GM18505 (cell line): ENCODE measurements around the gene RP2.

Experiments
- ATAC-seq: cut with Tn5 transposase; IDR thresholded peaks from one replicate; pipeline ENCODE4 v1.9.1; 2021; ENCODE audit not compliant: unreplicated experiment
- POLR2A ChIP-seq: IDR thresholded peaks from 4 replicates; pipeline ENCODE4 v1.6.1; 2011; ENCODE audit warnings: borderline replicate concordance; ENCODE audit not compliant: insufficient read depth, insufficient read length; ENCODE audit errors: extremely low read depth

Gene RP2

DNA sequence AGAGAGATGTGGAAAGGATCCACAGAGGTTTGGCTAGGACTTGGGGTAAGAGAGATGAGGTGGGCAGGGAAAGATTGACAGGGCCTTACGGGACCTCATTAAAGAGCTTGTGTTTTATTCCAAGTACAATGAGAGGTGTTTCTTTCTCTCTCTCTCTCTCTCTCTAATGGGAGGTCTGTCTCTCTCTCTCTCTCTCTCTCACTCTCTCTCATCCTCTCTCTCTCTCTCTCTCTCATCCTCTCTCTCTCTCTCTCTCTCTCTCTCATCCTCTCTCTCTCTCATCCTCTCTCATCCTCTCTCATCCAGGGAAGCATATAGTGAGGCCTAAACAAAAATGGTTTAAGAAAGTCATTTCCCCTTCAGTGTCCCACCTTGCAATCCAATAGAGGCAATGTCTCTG is 80.8 kb downstream of the RP2 start:
- no peak for TF ChIP-seq POLR2A
- no peak for ATAC-seq

DNA sequence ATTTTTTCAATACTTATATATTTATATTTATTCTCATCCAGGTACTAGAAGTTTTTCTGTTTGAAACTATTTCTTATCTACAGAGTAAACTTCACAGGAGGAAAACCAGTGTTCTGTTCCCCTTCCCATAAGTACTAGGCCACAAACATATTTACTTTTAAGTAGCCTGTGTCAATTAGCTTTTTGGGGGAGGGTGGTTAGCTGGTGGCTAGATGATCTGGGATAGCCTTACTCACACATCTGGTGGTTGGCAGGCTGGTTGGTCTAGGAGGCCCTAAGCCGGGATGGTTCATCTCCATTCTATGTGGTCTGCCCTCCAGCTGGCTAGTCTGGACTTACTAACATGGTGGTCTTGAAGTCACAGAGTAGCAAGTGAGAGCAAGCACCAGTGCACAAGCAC is 81.6 kb downstream of the RP2 start:
- TF ChIP-seq POLR2A: no peak

DNA sequence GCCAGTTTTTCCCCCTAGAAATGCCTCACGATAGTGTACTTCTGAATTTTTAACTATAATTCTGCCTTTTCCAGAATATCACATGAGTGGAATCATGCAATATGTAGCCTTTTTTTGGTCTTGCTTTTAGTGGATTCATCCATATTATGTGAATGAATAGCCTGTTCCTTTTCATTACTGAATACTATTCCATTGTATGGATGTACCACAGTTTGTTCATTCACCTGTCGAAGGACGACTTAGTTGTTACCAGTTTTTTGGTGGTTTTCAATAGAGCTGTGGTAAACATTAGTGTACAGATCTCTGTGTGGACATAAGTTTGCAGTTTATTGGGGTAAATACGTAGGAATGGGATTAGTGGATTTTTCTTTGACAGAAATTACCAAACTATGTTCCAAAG is 83.4 kb downstream of the RP2 start:
- no peak for TF ChIP-seq POLR2A
- no peak for ATAC-seq

More for the DNA sequence above, 81.6 kb downstream of the RP2 start:
- no peak for ATAC-seq

DNA sequence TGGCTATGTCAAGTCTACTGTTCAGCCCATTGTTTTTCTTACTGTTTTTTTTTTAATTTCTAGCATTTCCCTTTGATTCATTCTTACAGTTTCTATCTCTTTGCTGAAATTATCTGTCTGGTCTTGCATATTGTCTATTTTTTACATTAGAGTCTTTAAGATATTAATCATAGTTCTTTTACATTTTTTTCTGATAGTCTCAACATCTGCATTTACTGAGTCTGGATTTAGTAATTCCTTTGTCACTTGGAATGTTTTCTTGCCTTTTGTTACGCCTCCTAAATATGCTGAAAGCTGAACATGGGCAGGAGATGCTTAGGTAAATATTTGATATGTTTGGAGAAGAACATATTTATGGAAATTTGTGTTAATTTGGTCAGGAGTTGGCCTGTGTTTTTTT is 85.8 kb downstream of the RP2 start:
- TF ChIP-seq POLR2A: no peak
- no peak for ATAC-seq

DNA sequence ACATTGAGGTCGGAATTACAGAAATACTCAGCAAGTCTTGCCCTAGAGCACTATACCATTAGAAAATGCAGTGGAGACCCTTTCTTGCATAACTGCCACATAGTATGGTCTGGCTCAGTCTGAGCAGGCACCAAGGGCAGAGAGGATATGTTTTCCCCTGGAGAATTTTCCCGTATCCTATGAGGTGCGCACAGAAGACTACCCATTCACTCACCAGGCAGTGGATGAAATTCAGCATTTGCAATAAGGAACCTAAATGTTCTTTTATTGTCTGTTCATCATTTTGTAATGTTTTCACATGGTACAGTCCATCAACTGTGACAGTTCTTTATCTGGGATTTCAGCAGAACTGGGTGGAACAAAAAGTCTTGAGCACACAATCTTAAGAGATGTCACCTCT is 90.9 kb downstream of the RP2 start:
- TF ChIP-seq POLR2A: no peak
- ATAC-seq: no peak

DNA sequence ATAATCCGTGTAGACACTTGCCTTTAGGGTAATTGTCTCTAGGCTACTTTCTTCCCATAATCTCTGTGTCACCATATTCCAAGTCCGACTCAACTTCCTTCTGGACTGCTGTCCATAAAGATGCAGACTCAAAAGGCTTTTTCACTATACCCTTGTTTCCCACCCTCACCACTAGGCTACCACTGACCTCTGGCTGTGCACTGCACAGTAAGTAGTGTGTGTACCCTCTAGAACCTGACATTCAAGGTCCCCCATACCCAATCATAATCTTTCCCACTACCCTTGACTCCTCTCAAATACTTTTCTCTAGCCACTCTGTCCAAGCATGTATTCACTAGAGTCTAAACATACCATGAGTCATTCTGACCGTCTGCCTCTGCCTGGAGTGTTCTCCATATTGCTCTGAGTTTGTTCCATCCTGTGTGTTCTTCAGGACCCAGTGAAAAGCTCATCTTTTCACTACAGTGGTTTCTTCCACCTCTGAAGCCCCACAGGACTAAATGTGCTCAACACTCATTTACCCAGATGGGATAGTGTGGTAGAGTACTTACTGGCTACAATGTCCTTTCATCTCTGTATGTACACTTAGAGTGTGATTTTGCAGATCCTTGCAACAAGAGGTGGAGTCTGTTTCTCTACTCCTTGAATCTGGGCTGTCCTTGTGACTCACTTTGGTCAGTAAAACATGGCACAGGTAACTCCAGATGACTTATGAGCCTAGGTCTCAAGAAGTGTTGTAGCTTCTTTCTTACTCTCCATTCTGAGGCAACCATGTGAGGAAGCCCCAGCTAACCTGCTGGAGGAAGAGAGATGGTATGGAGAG is 92.8 kb downstream of the RP2 start:
- no peak for TF ChIP-seq POLR2A
- no peak for ATAC-seq
